Hematopoietic multipotent progenitor cell treated with erythropoietin and hydrocortisone succinate and interleukin-3 and kit ligand, for 4 days (in vitro differentiated cells): ENCODE measurements around the gene C1orf185.
"Not testable (repeated sequence)": the region's sequence is repeated elsewhere in the genome, so short reads cannot be mapped to it uniquely, and the experiment has no call there.

Source experiments
- DNase-seq: peaks from one replicate; pipeline ENCODE4 v3.0.0-alpha.2; 2015

The C1orf185 gene

GRCh38 chr1:51101976-51102375 lies at the start of gene C1orf185:
Gene C1orf185, plus strand, starts transcription at chr1:51102228. Its CDS starts 6 bp downstream, at chr1:51102234.
- no peak for DNase-seq

GRCh38 chr1:51058858-51059257 lies 43.2 kb upstream of the C1orf185 start:
- peak; percentile 32 for DNase-seq

GRCh38 chr1:51061231-51061918 lies 40.7 kb upstream of the C1orf185 start:
- no peak for DNase-seq

- no peak for DNase-seq
These were observed 38.9 kb upstream of the C1orf185 start for GRCh38 chr1:51063121-51063520.

GRCh38 chr1:51070011-51070410 lies 32.0 kb upstream of the C1orf185 start:
- no peak for DNase-seq

- DNase-seq = no peak
These were observed 31.4 kb upstream of the C1orf185 start for GRCh38 chr1:51070640-51071039.

- DNase-seq = no peak
These were observed 30.6 kb upstream of the C1orf185 start for GRCh38 chr1:51071291-51072042.

- DNase-seq = no peak
These were observed 30.0 kb upstream of the C1orf185 start for GRCh38 chr1:51072043-51072439.

- DNase-seq = no peak
These were observed 29.4 kb upstream of the C1orf185 start for GRCh38 chr1:51072651-51073050.

- DNase-seq = no peak
These were observed 28.6 kb upstream of the C1orf185 start for GRCh38 chr1:51073456-51073855.

- no peak for DNase-seq
These were observed 15.3 kb upstream of the C1orf185 start for GRCh38 chr1:51086496-51087271.

- DNase-seq = peak; percentile 45
These were observed 13.6 kb upstream of the C1orf185 start for GRCh38 chr1:51088474-51088873.

- DNase-seq = no peak
These were observed 8.4 kb upstream of the C1orf185 start for GRCh38 chr1:51093581-51093980.

GRCh38 chr1:51097171-51097570 lies 4.9 kb upstream of the C1orf185 start:
- no peak for DNase-seq

- no peak for DNase-seq
These were observed 1.7 kb upstream of the C1orf185 start for GRCh38 chr1:51100264-51100880.

GRCh38 chr1:51114137-51114536 lies 12.1 kb downstream of the C1orf185 start:
- no peak for DNase-seq

- no peak for DNase-seq
These were observed 13.8 kb downstream of the C1orf185 start for GRCh38 chr1:51115714-51116404.

GRCh38 chr1:51119331-51119730 lies 17.3 kb downstream of the C1orf185 start:
- DNase-seq = no peak

GRCh38 chr1:51120629-51121028 lies 18.6 kb downstream of the C1orf185 start:
- DNase-seq = no peak

GRCh38 chr1:51127152-51127551 lies 25.1 kb downstream of the C1orf185 start:
- DNase-seq = not testable (repeated sequence)

- no peak for DNase-seq
These were observed 29.2 kb downstream of the C1orf185 start for GRCh38 chr1:51131185-51131584.

GRCh38 chr1:51133045-51133444 lies 31.0 kb downstream of the C1orf185 start:
- DNase-seq = no peak

GRCh38 chr1:51137696-51138095 lies 35.7 kb downstream of the C1orf185 start:
- not testable (repeated sequence) for DNase-seq
